ENCODE results near the gene MREG.

The MREG gene

GRCh38 chr2:215982465-215982875 lies 30.9 kb downstream of the MREG start:
- no peaks in the 10 kb centered on the region for H3K36me3 ChIP-seq (ENCODE audit: insufficient read depth, low read length)
- no peaks in the 10 kb centered on the region for H4K20me1 ChIP-seq (ENCODE audit: insufficient read depth, low read length)
- TF ChIP-seq EZH2 (IDR thresholded peaks at IDR 0.05; ENCODE audit: borderline replicate concordance, low read length) = no peak
- no peaks in the 10 kb centered on the region for H3K4me1 ChIP-seq (ENCODE audit: insufficient read depth, low read length, severe bottlenecking)
- H3K4me2 ChIP-seq (ENCODE audit: low read length) = no peak overlapping the region
- H2AFZ ChIP-seq (ENCODE audit: low read length) = no peak overlapping the region
- no peaks in the 10 kb centered on the region for H3K79me2 ChIP-seq (ENCODE audit: insufficient read depth, low read length)
- no peak overlapping the region for H3K4me3 ChIP-seq (ENCODE audit: low read depth, low read length, poor library complexity, severe bottlenecking)
- H3K27me3 ChIP-seq (ENCODE audit: insufficient read depth, low read length) = no peaks in the 10 kb centered on the region
- H3K27ac ChIP-seq (ENCODE audit: low read depth, low read length, poor library complexity, severe bottlenecking) = no peak overlapping the region
- no peak overlapping the region for H3K9ac ChIP-seq (ENCODE audit: low read length)
- no peaks in the 10 kb centered on the region for H3F3A ChIP-seq (ENCODE audit: insufficient read depth, low read length)
- no peaks in the 10 kb centered on the region for H3K9me2 ChIP-seq (ENCODE audit: low read depth, low read length)
- H3K9me3 ChIP-seq (ENCODE audit: low read length) = no peaks in the 10 kb centered on the region

- Histone ChIP-seq H3F3A (ENCODE audit: insufficient read depth, low read length) (no peaks in the 10 kb centered on the region), H3K9me3 (ENCODE audit: low read length) (no peaks in the 10 kb centered on the region), H3K36me3 (ENCODE audit: insufficient read depth, low read length) (no peaks in the 10 kb centered on the region), H4K20me1 (ENCODE audit: insufficient read depth, low read length) (no peaks in the 10 kb centered on the region), H3K27ac (ENCODE audit: low read depth, low read length, poor library complexity, severe bottlenecking) (no peak overlapping the region), H3K79me2 (ENCODE audit: insufficient read depth, low read length) (no peaks in the 10 kb centered on the region), H3K27me3 (ENCODE audit: insufficient read depth, low read length) (no peaks in the 10 kb centered on the region), H3K9me2 (ENCODE audit: low read depth, low read length) (no peaks in the 10 kb centered on the region), H3K4me2 (ENCODE audit: low read length) (no peak overlapping the region), H3K4me1 (ENCODE audit: insufficient read depth, low read length, severe bottlenecking) (no peaks in the 10 kb centered on the region), H2AFZ (ENCODE audit: low read length) (no peak overlapping the region), H3K9ac (ENCODE audit: low read length) (no peak overlapping the region), H3K4me3 (ENCODE audit: low read depth, low read length, poor library complexity, severe bottlenecking) (no peak overlapping the region)
- no peak for TF ChIP-seq CTCF (IDR thresholded peaks at IDR 0.05; ENCODE audit: low read length)
- TF ChIP-seq EZH2 (IDR thresholded peaks at IDR 0.05; ENCODE audit: borderline replicate concordance, low read length) = no peak
These were observed 32.2 kb downstream of the MREG start for GRCh38 chr2:215981115-215981514.

- no peak for TF ChIP-seq CTCF (IDR thresholded peaks at IDR 0.05; ENCODE audit: low read length)
- TF ChIP-seq EZH2 (IDR thresholded peaks at IDR 0.05; ENCODE audit: borderline replicate concordance, low read length) = no peak
- H4K20me1 ChIP-seq (ENCODE audit: insufficient read depth, low read length) = no peaks in the 10 kb centered on the region
- no peaks in the 10 kb centered on the region for H3K4me1 ChIP-seq (ENCODE audit: insufficient read depth, low read length, severe bottlenecking)
- no peaks in the 10 kb centered on the region for H3K9me3 ChIP-seq (ENCODE audit: low read length)
- H3K36me3 ChIP-seq (ENCODE audit: insufficient read depth, low read length) = no peaks in the 10 kb centered on the region
- no peaks in the 10 kb centered on the region for H3K79me2 ChIP-seq (ENCODE audit: insufficient read depth, low read length)
- H3K9ac ChIP-seq (ENCODE audit: low read length) = no peak overlapping the region
- H2AFZ ChIP-seq (ENCODE audit: low read length) = no peak overlapping the region
- H3F3A ChIP-seq (ENCODE audit: insufficient read depth, low read length) = no peaks in the 10 kb centered on the region
- H3K9me2 ChIP-seq (ENCODE audit: low read depth, low read length) = no peaks in the 10 kb centered on the region
- no peak overlapping the region for H3K4me3 ChIP-seq (ENCODE audit: low read depth, low read length, poor library complexity, severe bottlenecking)
- H3K27me3 ChIP-seq (ENCODE audit: insufficient read depth, low read length) = no peaks in the 10 kb centered on the region
- no peak overlapping the region for H3K4me2 ChIP-seq (ENCODE audit: low read length)
- H3K27ac ChIP-seq (ENCODE audit: low read depth, low read length, poor library complexity, severe bottlenecking) = no peak overlapping the region
These were observed 33.7 kb downstream of the MREG start for GRCh38 chr2:215979620-215980019.

DNA sequence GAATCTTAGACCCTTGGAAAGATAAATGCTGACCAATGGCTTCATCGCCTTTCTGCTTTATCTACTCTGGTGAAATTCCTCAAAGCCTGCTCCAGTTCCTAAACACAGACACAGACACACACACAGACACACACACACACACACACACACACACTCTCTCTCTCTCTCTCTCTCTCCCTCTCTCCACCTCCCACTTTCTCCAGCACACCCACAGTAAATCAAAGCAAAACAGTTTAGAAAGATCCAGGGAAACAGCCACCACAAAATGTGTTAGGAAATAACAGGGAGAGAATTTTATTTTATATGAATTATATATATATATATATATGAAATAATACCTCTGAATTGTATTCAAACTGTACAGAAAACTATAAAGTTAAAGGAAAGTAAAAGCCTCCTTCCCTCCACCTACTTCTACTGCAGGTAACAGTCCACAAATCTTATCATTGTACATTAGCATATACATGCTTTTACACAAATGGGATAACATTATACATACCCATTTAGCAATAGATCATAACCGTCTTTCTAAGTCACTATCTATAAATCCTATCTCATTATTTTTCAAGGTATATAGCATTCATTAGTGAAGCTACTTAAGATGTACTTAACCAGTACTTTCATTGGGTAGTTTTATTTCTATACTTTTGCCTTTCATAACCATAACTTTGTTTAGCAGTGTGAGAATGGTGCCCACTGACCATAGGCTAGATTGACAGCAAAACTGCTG lies 38.5 kb downstream of the MREG start:
- no peaks in the 10 kb centered on the region for H3K79me2 ChIP-seq (ENCODE audit: insufficient read depth, low read length)
- H3K4me3 ChIP-seq (ENCODE audit: low read depth, low read length, poor library complexity, severe bottlenecking) = no peak overlapping the region
- no peaks in the 10 kb centered on the region for H3K27me3 ChIP-seq (ENCODE audit: insufficient read depth, low read length)
- H3K27ac ChIP-seq (ENCODE audit: low read depth, low read length, poor library complexity, severe bottlenecking) = no peak overlapping the region
- no peaks in the 10 kb centered on the region for H3K4me1 ChIP-seq (ENCODE audit: insufficient read depth, low read length, severe bottlenecking)
- no peak overlapping the region for H3K4me2 ChIP-seq (ENCODE audit: low read length)
- H3K9ac ChIP-seq (ENCODE audit: low read length) = no peak overlapping the region
- H4K20me1 ChIP-seq (ENCODE audit: insufficient read depth, low read length) = no peaks in the 10 kb centered on the region
- no peaks in the 10 kb centered on the region for H3K36me3 ChIP-seq (ENCODE audit: insufficient read depth, low read length)
- no peaks in the 10 kb centered on the region for H3K9me3 ChIP-seq (ENCODE audit: low read length)
- TF ChIP-seq CTCF (IDR thresholded peaks at IDR 0.05; ENCODE audit: low read length) (no peak), EZH2 (IDR thresholded peaks at IDR 0.05; ENCODE audit: borderline replicate concordance, low read length) (no peak)
- H2AFZ ChIP-seq (ENCODE audit: low read length) = no peak overlapping the region
- no peaks in the 10 kb centered on the region for H3K9me2 ChIP-seq (ENCODE audit: low read depth, low read length)
- no peaks in the 10 kb centered on the region for H3F3A ChIP-seq (ENCODE audit: insufficient read depth, low read length)
